Nucleus accumbens (tissue), 56 donors: ENCODE measurements around the gene PTRH1.

Experiments used
- DNase-seq, 56 donors: peaks; one replicate each; lab custom pipeline; 2025; lab: John Stamatoyannopoulos, UW

Gene PTRH1

GRCh38 chr9:127722055-127722745, 6.7 kb upstream of the PTRH1 start:
- DNase-seq: no peak

- DNase-seq: peak in 10 of 56 donors; percentile 14 to 54 (median 34)
Measured at GRCh38 chr9:127721391-127721821, 5.9 kb upstream of the PTRH1 start.

GRCh38 chr9:127720865-127721227, 5.4 kb upstream of the PTRH1 start:
- DNase-seq: no peak

- peak in 1 of 56 donors; percentile 29 for DNase-seq
Measured at GRCh38 chr9:127720031-127720864, 4.8 kb upstream of the PTRH1 start.

GRCh38 chr9:127717766-127718165, 2.3 kb upstream of the PTRH1 start:
- peak in 4 of 56 donors; percentile 6 to 36 (median 24) for DNase-seq

- DNase-seq: no peak
Measured at GRCh38 chr9:127716412-127716811, 949 bp upstream of the PTRH1 start.

- peak in 1 of 56 donors; percentile 26 for DNase-seq
Measured at GRCh38 chr9:127714951-127715469, 453 bp downstream of the PTRH1 start.

GRCh38 chr9:127714020-127714750, 1.3 kb downstream of the PTRH1 start:
- DNase-seq: no peak

- no peak for DNase-seq
Measured at GRCh38 chr9:127712867-127713266, 2.6 kb downstream of the PTRH1 start.

GRCh38 chr9:127712371-127712770, 3.1 kb downstream of the PTRH1 start:
- no peak for DNase-seq

GRCh38 chr9:127711831-127712274, 3.6 kb downstream of the PTRH1 start:
- no peak for DNase-seq

GRCh38 chr9:127711226-127711701, 4.2 kb downstream of the PTRH1 start:
- no peak for DNase-seq

- no peak for DNase-seq
Measured at GRCh38 chr9:127710204-127710783, 5.2 kb downstream of the PTRH1 start.

- DNase-seq: no peak
Measured at GRCh38 chr9:127708952-127709587, 6.4 kb downstream of the PTRH1 start.

GRCh38 chr9:127707766-127708165, 7.7 kb downstream of the PTRH1 start:
- DNase-seq: no peak

- DNase-seq: no peak
Measured at GRCh38 chr9:127706836-127707241, 8.6 kb downstream of the PTRH1 start, which contains the start of gene CFAP157. Gene CFAP157 (plus strand): TSS chr9:127706988. CDS start chr9:127707032, 44 bp downstream.

- DNase-seq: no peak
Measured at GRCh38 chr9:127705577-127706379, 9.7 kb downstream of the PTRH1 start.

GRCh38 chr9:127703289-127703946, 12.0 kb downstream of the PTRH1 start:
- DNase-seq: no peak
